ENCODE data around the gene RPS25.

DNA sequence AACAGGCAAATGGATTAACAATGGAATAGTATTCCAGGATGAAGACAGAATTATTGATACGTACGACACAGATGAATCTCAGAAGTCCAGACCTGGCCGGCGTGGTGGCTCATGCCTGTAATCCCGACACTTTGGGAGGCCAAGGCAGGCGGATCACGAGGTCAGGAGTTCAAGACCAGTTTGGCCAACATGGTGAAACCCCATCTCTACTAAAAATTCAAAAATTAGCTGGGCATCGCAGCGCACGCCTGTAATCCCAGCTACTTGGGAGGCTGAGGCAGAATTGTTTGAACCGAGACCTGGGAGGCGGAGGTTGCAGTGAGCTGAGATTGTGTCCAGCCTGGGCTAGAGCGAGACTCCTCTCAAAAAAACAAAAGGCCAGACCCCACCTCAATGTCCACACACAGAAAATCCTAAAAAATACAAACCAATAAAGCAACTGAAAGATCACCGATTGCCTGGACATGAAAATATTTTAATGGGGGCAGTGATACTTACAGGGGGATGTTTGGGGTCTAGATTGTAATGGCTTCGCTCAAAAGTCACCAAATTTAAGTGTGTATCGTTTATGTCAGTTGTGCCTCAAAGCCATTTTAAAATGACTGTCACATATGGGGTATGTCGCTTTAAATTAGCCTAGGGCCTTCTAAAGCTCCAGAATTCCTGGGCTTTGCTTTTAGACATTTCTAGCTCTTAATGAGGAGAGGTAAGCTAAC lies 3.8 kb downstream of the RPS25 start:
- TF ChIP-seq, protein P1, sequence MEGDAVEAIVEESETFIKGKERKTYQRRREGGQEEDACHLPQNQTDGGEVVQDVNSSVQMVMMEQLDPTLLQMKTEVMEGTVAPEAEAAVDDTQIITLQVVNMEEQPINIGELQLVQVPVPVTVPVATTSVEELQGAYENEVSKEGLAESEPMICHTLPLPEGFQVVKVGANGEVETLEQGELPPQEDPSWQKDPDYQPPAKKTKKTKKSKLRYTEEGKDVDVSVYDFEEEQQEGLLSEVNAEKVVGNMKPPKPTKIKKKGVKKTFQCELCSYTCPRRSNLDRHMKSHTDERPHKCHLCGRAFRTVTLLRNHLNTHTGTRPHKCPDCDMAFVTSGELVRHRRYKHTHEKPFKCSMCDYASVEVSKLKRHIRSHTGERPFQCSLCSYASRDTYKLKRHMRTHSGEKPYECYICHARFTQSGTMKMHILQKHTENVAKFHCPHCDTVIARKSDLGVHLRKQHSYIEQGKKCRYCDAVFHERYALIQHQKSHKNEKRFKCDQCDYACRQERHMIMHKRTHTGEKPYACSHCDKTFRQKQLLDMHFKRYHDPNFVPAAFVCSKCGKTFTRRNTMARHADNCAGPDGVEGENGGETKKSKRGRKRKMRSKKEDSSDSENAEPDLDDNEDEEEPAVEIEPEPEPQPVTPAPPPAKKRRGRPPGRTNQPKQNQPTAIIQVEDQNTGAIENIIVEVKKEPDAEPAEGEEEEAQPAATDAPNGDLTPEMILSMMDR (IDR thresholded peaks at IDR 0.05; ENCODE audit: low read depth, low read length, poor library complexity, severe bottlenecking) = no peak
- no peak for TF ChIP-seq EZH2phosphoT487 (IDR thresholded peaks at IDR 0.05; ENCODE audit: borderline replicate concordance, low read length)

Measured in DOHH2 (cell line).